ENCODE results near the gene DCTPP1.
A peak's percentile ranks its signal among the peaks of the same experiment; 100 is the strongest.

DNA sequence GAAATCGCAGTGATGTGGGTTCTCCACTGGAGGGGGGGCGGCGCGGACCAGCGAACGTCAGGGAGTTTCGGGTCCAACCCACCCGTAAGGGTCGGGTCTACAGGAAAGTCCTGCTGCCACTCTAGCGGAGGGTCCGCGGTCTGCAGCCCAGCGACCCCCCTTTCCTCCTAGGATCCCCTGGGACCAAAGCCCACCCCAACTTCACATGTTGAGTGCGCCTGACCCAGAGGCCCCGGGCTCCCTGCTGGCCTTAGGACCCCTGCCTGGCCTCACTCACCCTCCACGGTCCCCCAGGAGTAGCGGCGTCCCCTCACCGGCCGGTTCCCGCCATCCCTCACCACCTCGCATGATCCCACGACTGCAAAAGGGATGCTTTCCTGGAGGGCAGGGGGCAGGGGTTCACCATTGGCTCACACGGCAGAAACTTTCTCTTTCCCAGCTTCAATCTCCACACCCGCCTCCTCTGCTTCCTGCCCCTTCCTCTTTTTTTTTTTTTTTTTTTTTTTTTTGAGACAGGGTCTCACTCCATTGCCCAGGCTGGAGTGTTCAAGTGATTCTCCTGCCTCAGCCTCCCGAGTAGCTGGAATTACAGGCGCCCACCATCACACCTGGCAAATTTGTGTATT, 50.6 kb downstream of the DCTPP1 start:
- TF ChIP-seq, protein P1, sequence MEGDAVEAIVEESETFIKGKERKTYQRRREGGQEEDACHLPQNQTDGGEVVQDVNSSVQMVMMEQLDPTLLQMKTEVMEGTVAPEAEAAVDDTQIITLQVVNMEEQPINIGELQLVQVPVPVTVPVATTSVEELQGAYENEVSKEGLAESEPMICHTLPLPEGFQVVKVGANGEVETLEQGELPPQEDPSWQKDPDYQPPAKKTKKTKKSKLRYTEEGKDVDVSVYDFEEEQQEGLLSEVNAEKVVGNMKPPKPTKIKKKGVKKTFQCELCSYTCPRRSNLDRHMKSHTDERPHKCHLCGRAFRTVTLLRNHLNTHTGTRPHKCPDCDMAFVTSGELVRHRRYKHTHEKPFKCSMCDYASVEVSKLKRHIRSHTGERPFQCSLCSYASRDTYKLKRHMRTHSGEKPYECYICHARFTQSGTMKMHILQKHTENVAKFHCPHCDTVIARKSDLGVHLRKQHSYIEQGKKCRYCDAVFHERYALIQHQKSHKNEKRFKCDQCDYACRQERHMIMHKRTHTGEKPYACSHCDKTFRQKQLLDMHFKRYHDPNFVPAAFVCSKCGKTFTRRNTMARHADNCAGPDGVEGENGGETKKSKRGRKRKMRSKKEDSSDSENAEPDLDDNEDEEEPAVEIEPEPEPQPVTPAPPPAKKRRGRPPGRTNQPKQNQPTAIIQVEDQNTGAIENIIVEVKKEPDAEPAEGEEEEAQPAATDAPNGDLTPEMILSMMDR (IDR thresholded peaks at IDR 0.05) = peak in 3 of 6 experiments; percentile 4 to 9 (median 7)
- TF ChIP-seq POLR2A (IDR thresholded peaks at IDR 0.05) = no peak
